ENCODE data around the gene TSR3.

TSR3 gene

DNA sequence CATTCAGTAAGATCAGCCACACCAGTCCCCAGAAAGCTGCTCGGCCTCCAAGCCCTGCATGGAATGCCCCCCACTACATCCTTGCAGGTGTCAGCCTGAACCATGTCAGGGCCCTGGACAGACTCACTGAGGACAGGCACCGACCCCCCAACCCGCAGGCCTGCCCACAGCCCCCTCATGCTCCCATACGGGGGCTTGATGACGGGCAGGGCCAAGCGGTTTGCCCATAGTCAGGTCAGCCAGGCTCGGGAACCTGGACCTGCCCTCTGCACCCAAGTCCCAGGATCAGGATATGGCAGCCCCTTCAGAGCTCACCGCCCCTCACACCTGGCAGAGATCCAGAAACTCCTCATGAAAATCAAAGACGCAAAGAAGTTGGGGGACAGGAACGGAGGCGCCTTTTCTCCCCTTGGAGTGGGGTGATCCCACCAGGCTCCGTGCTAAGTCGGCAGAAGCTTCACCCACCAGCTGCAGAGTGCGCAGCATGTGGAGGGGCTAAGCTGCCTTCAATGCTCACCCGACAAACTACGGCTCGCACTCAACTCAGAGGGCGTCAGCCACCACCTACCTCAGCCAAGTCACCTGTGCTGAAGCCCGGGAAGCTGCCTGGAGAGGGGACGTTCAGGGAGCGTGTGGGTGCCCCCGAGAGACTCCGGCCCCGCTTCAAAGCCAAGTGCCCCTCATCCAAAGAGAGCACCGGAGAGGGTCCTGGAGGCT lies 26.6 kb upstream of the TSR3 start:
- Histone ChIP-seq H3K4me3 (ENCODE audit: severe bottlenecking) (peak overlapping the region; percentile 41), H3K27ac (ENCODE audit: poor library complexity, severe bottlenecking) (peak overlapping the region; percentile 59), H3K27me3 (ENCODE audit: insufficient read depth, poor library complexity, severe bottlenecking) (no peaks in the 10 kb centered on the region), H3K9me3 (ENCODE audit: severe bottlenecking) (no peaks in the 10 kb centered on the region), H3K4me1 (ENCODE audit: insufficient read depth, poor library complexity, severe bottlenecking) (no peaks in the 10 kb centered on the region), H3K36me3 (ENCODE audit: low read depth) (no peaks in the 10 kb centered on the region)
- no peak for ATAC-seq (ENCODE audit: low read depth)
- no peak for DNase-seq (ENCODE audit: low spot score)
- TF ChIP-seq, protein P1, sequence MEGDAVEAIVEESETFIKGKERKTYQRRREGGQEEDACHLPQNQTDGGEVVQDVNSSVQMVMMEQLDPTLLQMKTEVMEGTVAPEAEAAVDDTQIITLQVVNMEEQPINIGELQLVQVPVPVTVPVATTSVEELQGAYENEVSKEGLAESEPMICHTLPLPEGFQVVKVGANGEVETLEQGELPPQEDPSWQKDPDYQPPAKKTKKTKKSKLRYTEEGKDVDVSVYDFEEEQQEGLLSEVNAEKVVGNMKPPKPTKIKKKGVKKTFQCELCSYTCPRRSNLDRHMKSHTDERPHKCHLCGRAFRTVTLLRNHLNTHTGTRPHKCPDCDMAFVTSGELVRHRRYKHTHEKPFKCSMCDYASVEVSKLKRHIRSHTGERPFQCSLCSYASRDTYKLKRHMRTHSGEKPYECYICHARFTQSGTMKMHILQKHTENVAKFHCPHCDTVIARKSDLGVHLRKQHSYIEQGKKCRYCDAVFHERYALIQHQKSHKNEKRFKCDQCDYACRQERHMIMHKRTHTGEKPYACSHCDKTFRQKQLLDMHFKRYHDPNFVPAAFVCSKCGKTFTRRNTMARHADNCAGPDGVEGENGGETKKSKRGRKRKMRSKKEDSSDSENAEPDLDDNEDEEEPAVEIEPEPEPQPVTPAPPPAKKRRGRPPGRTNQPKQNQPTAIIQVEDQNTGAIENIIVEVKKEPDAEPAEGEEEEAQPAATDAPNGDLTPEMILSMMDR (IDR thresholded peaks at IDR 0.05; ENCODE audit: poor library complexity, severe bottlenecking) = no peak

DNA sequence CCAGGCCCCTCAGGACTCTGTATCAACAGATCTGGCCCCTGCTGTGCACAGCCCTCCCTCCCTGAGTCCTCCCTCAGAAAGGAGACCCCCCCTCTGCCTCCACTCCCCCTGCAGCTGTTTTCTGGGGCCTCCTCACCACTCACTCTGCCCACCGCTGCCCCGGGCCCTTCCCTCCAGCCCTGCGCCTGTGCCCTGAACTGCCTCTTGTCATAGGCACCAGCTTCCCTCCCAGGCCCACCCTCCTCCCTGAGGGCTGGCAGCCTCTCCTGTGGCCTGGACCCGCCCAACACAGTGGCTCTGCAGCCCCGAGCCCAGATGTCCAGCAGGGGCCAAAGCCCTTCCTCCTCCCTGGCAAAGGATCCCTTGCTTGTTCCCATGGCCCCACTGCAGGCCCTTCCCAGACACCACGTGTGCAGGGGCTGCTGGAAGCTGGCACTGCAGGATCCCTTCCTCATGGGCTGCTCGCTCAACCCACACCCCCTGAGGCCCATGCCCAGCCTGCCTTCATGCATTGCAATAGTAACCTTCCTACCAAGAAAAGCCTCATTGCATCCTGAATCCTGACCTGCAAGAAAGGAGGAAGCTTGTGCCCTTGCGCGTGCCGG lies 25.8 kb upstream of the TSR3 start:
- TF ChIP-seq, protein P1 (IDR thresholded peaks at IDR 0.05; ENCODE audit: poor library complexity, severe bottlenecking) = no peak
- DNase-seq (ENCODE audit: low spot score) = no peak
- no peaks in the 10 kb centered on the region for H3K9me3 ChIP-seq (ENCODE audit: severe bottlenecking)
- no peak overlapping the region for H3K4me3 ChIP-seq (ENCODE audit: severe bottlenecking)
- no peaks in the 10 kb centered on the region for H3K27me3 ChIP-seq (ENCODE audit: insufficient read depth, poor library complexity, severe bottlenecking)
- no peak for ATAC-seq (ENCODE audit: low read depth)
- H3K27ac ChIP-seq (ENCODE audit: poor library complexity, severe bottlenecking) = no peak overlapping the region
- no peaks in the 10 kb centered on the region for H3K4me1 ChIP-seq (ENCODE audit: insufficient read depth, poor library complexity, severe bottlenecking)
- no peaks in the 10 kb centered on the region for H3K36me3 ChIP-seq (ENCODE audit: low read depth)

DNA sequence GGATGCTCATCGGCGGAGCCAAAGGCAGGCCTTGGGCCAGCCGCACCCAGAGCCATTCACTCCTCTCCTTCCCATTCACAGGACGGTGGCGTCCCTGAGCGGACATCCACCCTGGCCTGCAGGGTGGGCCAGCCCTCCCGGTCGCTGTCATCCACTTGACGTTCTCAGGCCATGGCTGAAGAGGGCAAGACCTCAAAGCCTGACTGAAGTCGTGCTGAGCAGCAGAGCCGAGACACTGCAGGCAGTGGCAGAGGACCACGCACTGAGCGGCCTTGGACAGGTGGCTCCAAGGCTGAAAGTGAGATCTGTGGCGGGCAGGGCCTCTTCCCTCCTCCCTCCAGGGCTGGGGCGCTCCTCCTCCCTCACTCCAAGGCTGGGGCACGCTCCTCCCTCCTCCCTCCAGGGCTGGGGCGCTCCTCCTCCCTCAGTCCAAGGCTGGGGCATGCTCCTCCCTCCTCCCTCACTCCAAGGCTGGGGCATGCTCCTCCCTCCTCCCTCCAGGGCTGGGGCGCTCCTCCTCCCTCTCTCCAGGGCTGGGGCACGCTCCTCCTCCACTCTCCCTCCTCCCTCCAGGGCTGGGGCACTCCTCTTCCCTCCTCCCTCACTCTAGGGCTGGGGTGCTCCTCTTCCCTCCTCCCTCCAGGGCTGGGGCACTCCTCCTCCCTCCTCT lies 24.2 kb upstream of the TSR3 start:
- Histone ChIP-seq H3K27me3 (ENCODE audit: insufficient read depth, poor library complexity, severe bottlenecking) (no peaks in the 10 kb centered on the region), H3K4me3 (ENCODE audit: severe bottlenecking) (no peak overlapping the region), H3K36me3 (ENCODE audit: low read depth) (no peaks in the 10 kb centered on the region), H3K27ac (ENCODE audit: poor library complexity, severe bottlenecking) (no peak overlapping the region), H3K9me3 (ENCODE audit: severe bottlenecking) (no peaks in the 10 kb centered on the region), H3K4me1 (ENCODE audit: insufficient read depth, poor library complexity, severe bottlenecking) (no peaks in the 10 kb centered on the region)
- DNase-seq (ENCODE audit: low spot score) = no peak
- ATAC-seq (ENCODE audit: low read depth) = no peak
- TF ChIP-seq, protein P1 (IDR thresholded peaks at IDR 0.05; ENCODE audit: poor library complexity, severe bottlenecking) = no peak

- H3K4me1 ChIP-seq (ENCODE audit: insufficient read depth, poor library complexity, severe bottlenecking) = no peaks in the 10 kb centered on the region
- ATAC-seq (ENCODE audit: low read depth) (no peak), DNase-seq (ENCODE audit: low spot score) (no peak)
- H3K27me3 ChIP-seq (ENCODE audit: insufficient read depth, poor library complexity, severe bottlenecking) = no peaks in the 10 kb centered on the region
- TF ChIP-seq, protein P1 (IDR thresholded peaks at IDR 0.05; ENCODE audit: poor library complexity, severe bottlenecking) = no peak
- H3K27ac ChIP-seq (ENCODE audit: poor library complexity, severe bottlenecking) = no peak overlapping the region
- H3K4me3 ChIP-seq (ENCODE audit: severe bottlenecking) = no peak overlapping the region
- no peaks in the 10 kb centered on the region for H3K9me3 ChIP-seq (ENCODE audit: severe bottlenecking)
- H3K36me3 ChIP-seq (ENCODE audit: low read depth) = no peaks in the 10 kb centered on the region
Measured at GRCh38 chr16:1375298-1375640, 23.6 kb upstream of the TSR3 start.

Data from RWPE2 (cell line).